ENCODE data around the gene EEF1G. TPM values are rescaled to one million over a fixed set of nuclear protein-coding genes. Genes with fewer than 3 reads are reported as not detected.

Gene EEF1G
- total RNA-seq, 1 donor: 1,443 TPM

GRCh38 chr11:62608776-62609175 is 35.1 kb upstream of the EEF1G start:
- TF ChIP-seq, protein P1, sequence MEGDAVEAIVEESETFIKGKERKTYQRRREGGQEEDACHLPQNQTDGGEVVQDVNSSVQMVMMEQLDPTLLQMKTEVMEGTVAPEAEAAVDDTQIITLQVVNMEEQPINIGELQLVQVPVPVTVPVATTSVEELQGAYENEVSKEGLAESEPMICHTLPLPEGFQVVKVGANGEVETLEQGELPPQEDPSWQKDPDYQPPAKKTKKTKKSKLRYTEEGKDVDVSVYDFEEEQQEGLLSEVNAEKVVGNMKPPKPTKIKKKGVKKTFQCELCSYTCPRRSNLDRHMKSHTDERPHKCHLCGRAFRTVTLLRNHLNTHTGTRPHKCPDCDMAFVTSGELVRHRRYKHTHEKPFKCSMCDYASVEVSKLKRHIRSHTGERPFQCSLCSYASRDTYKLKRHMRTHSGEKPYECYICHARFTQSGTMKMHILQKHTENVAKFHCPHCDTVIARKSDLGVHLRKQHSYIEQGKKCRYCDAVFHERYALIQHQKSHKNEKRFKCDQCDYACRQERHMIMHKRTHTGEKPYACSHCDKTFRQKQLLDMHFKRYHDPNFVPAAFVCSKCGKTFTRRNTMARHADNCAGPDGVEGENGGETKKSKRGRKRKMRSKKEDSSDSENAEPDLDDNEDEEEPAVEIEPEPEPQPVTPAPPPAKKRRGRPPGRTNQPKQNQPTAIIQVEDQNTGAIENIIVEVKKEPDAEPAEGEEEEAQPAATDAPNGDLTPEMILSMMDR (IDR thresholded peaks at IDR 0.05; ENCODE audit: insufficient read depth, low read length): no peak
- no peak overlapping the region for H3K4me3 ChIP-seq (ENCODE audit: low read depth, low read length)
- no peak for DNase-seq (ENCODE audit: low read depth)

GRCh38 chr11:62607714-62608113 is 34.0 kb upstream of the EEF1G start:
- TF ChIP-seq, protein P1 (IDR thresholded peaks at IDR 0.05; ENCODE audit: insufficient read depth, low read length): no peak
- H3K4me3 ChIP-seq (ENCODE audit: low read depth, low read length): no peak overlapping the region
- DNase-seq (ENCODE audit: low read depth): no peak

- no peak overlapping the region for H3K4me3 ChIP-seq (ENCODE audit: low read depth, low read length)
- TF ChIP-seq, protein P1 (IDR thresholded peaks at IDR 0.05; ENCODE audit: insufficient read depth, low read length): no peak
- DNase-seq (ENCODE audit: low read depth): no peak
These were observed 32.2 kb upstream of the EEF1G start for GRCh38 chr11:62605902-62606301.

GRCh38 chr11:62605467-62605866 is 31.8 kb upstream of the EEF1G start:
- TF ChIP-seq, protein P1 (IDR thresholded peaks at IDR 0.05; ENCODE audit: insufficient read depth, low read length): no peak
- no peak overlapping the region for H3K4me3 ChIP-seq (ENCODE audit: low read depth, low read length)
- DNase-seq (ENCODE audit: low read depth): no peak

GRCh38 chr11:62604460-62605120 is 30.9 kb upstream of the EEF1G start:
- DNase-seq (ENCODE audit: low read depth): no peak
- H3K4me3 ChIP-seq (ENCODE audit: low read depth, low read length): no peak overlapping the region
- TF ChIP-seq, protein P1 (IDR thresholded peaks at IDR 0.05; ENCODE audit: insufficient read depth, low read length): no peak

GRCh38 chr11:62603776-62604299 is 30.1 kb upstream of the EEF1G start:
- TF ChIP-seq, protein P1 (IDR thresholded peaks at IDR 0.05; ENCODE audit: insufficient read depth, low read length): no peak
- DNase-seq (ENCODE audit: low read depth): no peak

GRCh38 chr11:62603072-62603408 is 29.3 kb upstream of the EEF1G start:
- DNase-seq (ENCODE audit: low read depth): peak; percentile 13
- H3K4me3 ChIP-seq (ENCODE audit: low read depth, low read length): peak overlapping the region; percentile 58
- TF ChIP-seq, protein P1 (IDR thresholded peaks at IDR 0.05; ENCODE audit: insufficient read depth, low read length): no peak

More at GRCh38 chr11:62603776-62604299, 30.1 kb upstream of the EEF1G start:
- H3K4me3 ChIP-seq (ENCODE audit: low read depth, low read length): no peak overlapping the region
